HG03097 (cell line): ENCODE measurements around the gene RASGRF2.
"Not testable (repeated sequence)": the region's sequence is repeated elsewhere in the genome, so short reads cannot be mapped to it uniquely, and the experiment has no call there.

ENCODE experiments used
- ATAC-seq: cut with Tn5 transposase; IDR thresholded peaks from one replicate; pipeline ENCODE4 v1.9.1; 2021; ENCODE audit not compliant: unreplicated experiment, low FRiP score

Gene RASGRF2

DNA sequence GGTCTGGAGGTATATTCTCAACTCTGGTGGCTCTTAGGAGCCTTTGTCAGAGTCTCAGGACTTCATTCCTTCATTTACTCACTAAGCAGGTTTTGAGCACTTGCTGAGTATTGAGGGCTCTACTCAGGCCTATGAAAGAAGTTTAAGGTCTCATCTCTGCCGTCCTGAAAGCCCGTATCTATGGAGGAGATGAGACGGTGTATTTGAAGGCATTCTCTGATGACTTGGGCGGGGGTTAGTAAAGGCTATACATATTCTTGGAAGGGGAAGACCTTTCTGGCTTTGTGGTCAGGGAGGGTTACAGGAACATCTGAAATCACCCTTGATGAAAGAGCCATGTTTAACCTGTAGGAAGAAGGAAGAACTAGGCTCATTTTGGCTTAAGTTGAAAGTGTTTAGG, 21.9 kb downstream of the RASGRF2 start:
- no peak for ATAC-seq

DNA sequence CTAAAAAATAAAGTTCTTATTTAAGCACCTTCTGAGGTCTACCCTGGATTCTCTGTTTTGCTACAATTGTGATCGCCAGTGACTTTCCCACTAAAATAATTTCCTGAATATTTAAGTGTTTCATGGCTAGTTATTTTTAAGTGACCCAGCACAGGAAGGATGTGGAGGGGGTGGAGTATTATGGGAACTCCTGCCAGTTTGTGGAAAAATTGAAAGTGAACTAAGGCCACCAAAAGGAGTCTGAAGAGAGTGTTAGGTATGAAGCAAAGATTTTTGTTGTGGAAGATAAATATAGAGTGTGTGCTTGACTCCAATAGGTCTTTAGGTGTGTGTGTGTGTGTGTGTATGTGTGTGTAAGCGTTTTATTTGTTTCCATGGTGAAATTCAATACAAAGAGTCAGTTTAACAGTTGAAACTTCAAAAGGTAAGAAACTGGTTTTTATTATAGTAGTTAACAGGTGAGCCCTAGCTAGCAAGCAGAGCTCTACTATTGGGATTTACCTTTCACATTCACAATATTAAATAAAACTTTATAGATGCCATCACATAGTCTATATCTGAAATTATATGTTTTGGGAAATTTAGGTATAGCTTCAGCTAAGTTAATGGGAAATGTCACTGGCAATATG, 25.6 kb downstream of the RASGRF2 start:
- ATAC-seq: no peak

DNA sequence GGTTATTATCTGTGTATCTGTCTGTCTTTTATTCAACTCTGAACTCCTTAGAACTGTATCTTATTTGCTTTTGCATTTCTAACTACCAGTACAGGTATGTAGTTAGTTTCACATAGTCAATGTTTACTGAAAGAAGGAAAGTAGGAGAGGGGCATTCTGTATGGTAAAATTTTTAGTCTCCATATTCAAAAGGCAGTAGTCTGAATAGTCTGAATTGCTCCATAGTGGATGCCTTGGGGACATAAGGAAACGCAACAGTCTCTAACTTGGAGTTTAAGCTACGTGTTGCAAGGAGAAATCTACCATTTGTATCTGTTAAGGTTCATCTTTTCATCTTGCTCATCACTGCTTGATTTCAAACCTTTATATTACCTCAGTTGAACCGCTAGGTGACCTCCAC, 26.2 kb downstream of the RASGRF2 start:
- ATAC-seq: no peak

DNA sequence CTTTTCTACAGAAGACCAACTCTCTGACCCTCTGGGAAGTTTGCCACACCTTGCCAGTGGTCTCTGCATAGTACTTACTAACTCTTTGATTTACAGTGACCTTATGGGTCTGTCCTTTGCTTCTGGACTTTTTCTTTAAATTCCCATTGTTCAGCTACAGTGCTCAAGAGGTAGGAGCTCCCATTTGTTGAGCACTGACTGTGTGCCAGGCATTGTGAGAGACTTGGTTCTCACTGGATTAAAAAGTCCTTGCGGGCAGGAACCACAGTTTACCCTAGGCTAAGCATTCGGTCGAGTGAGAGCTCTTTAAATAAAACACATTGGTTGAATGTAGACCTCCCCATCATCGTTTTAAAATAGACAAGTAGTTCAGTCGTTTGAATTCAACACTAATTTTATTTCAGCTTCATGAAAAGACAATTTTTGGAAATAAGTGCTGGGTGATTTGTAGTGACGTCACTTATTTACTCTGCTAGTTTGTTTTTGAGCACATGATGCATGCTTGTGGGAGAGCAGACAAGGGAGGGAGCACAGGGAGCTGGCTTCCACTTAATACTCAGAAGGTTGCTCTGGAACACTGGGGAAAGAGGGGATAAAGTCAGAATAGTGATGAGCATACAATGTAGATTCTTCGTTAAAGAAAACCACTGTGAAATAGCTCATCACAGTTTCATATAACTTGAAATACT, 27.1 kb downstream of the RASGRF2 start:
- no peak for ATAC-seq

DNA sequence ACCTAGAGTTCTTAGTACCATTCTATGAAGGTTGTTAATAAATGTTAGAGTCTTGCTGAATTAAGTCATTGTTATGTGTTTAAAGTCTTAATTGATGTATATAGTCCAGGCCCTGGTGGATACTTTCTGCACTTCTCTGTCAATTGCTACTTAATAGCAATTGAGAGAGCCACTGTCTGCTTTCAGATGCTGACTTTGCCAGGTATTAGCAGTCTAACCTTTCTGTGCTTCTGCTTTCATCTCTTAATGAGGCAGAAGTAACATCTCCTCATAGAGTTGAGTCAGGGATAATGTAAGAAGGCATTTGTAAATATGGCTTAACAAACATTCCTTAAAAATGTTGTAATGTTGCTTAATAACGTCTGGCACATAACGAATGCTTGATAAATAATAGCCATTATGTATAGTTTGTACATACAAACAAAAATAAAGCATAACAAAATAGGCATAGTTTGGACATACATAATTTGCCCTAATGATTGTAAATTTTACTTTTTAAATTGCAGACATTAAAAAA, 28.3 kb downstream of the RASGRF2 start:
- no peak for ATAC-seq

DNA sequence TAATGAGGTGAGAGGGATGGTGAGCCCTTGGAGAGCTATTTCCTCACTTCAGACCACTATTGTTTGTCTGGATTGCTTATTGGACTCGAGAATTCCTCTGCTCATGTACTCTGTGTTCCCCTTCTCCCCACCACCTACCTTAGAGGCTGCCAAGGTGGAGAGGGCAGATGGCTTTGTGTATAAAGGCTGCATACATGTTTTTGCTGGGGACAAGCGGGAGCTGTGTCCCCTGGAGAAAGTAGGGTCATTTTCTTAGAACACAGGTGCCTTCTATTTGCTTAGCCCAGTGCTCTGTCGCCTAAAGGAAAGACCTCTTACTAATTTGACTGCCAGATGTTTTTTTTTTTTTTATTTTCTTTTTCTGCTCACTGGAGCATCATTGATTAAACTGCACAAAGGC, 29.7 kb downstream of the RASGRF2 start:
- no peak for ATAC-seq

DNA sequence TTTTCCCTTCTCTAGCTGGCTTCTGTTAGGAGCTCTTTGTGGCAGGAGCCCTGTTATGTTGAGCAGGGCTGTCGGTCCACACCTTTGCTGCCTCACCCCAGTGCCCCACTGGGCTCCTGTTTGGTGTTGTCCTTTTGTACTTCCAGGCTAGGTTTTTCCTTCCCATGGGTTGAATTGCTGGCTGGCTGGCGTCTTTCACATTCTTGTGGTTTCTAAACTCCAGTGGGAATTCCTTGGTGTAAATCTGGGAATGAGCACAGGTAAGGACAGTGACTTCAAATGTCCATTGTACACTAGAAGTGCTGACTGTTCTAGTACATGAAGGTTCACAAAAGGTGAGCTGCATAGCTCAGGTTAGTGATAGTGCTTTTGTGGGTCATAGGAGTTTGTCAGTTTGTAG, 30.4 kb downstream of the RASGRF2 start:
- ATAC-seq: no peak

DNA sequence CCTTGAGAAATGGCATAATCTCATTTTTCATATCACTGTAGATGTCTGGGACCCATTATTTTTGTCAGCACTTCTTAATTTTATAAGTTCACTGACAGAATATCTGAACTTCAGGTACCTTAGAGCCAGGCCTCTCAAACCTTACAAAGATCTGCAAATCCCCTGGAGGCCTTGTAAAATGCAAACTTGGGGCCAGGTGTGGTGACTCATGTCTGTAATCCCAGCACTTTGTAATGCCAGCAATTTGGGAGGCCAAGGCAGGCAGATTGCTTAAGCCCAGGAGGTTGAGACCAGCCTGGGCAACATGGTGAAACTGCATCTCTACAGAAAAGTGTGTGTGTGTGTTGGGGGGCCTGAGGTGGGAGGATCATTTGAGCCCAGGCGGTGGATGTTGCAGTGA, 30.8 kb downstream of the RASGRF2 start:
- no peak for ATAC-seq

DNA sequence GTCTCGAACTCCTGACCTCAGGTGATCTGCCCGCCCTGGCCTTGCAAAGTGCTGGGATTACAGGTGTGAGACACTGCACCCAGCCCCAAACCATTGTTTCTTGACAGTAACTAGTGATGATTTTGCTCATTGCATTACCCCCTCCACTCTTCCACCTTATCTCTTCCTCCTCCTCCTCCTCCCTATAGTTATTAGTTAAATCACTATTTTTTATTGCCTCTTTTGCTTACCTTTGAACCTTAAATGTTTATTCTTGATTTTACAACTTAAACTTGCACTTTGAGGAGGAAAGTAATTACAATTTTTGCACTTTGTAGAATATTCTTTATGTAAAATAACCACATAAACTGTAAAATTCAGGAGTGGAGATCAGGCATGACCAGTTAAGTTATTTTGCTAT, 35.7 kb downstream of the RASGRF2 start:
- no peak for ATAC-seq

DNA sequence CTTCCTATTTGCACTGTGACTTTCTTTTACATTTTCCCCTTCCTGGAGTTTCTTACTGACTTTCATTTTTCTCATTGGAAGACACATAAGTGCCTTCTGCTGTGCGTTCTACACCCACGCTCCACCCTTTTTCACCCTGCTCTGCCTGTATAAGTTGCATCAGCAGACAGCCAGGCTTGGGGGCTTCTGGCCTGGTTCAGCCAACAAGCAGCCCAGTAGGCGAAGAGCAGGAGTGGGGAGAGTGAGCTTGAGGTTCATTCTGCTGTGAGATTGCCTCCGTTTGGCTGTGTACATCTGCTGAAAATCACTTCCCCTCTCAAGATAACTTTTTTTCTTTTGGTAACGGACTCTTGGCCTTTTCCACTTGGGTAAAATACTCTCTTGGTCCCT, 38.4 kb downstream of the RASGRF2 start:
- ATAC-seq: no peak

DNA sequence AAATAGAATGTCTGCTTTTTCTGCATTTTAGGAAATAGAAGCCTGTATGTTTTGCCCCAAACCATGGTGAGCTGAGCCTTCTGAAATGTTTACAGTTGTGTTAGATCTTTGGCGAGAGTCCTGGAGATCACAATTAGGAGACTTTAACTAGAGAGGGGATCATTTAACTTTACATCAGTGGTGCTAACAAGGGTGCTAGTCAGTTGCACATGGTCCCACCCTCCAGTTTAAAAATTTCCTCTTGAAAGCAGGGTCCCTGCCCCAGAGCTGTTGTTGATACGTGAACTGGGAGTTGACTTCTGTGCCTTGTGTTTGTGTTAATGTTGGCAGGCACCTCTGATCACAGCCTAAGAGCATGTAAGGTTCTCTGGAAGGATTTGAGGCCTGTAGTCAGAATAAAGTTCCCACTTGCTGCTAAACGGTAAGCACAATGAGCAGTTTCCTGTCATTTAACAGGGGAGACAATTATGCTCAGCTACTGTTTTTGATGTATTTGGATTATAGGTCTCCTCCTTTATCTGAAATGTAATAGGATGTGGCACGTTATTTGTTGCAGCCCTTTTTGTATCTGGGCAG, 43.7 kb downstream of the RASGRF2 start:
- no peak for ATAC-seq

DNA sequence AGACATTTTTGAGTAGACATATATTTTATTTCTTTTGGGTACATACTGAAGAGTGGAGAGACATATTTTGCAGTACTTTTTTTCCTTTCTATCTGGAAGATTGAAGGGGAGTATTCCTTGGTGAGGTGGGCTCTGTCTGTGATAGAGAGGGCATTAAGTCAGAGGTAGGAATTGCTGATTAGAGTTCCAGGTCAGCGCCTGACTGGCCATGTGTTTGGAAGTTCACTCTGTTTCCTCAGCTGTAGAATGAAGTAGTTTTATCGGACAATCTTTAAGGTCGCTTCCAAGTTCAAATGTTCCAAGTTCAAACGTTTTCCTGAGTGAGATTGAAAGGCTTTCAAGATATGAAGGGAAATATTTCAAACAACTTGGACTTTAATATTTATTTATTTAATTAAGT, 45.5 kb downstream of the RASGRF2 start:
- ATAC-seq: no peak

DNA sequence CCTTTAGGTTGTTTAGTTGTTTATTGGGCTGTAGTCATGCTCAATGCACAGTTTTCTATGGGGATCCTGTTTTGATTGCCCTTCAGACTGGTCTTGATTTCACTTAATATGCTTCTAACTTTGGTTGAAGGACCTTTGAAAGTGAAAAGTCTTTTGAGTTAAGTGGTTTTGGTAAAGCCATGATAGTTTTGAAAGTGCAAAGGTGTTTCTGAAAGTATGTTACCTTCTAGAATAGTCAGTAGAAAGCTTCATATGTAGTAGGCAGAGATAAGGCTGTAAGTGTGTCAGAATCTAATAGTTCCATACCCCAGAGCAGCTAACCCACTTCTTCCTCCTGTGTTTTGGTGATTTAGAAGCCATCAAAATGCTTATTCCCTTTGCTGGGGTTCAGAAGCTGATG, 46.1 kb downstream of the RASGRF2 start:
- ATAC-seq: no peak

DNA sequence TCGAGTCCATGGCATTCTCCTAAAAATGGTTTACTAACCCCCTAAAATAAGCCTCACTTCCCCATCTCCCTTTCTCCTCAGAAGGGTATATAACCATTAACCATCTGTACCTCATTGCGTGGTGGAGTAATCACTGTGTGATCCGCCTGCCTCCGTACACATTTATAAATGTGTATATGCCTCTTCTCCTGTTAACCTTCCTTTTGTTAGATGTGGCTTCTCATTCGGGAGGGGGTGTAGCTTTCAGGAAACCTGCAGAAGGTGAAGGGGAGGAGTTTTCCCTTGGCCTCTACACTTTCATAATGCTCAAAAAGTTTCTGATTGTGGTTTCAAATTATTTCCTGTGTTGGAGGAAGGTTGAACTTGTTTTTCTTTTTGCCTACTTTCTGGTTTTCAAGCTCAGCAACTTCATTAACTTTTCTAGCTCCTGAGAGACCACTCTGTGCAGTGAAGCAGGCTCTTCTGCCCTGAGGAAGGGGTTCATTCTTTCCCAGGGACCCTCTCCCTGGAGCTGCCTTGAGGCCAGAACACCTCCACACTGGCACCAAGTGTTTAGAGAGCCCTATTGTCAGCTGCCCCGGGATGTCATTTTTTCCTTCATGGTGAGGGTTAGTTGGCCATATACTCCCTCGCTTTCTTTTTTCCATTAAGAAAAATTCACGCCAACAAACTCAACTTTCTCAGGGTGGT, 46.9 kb downstream of the RASGRF2 start:
- ATAC-seq: no peak

DNA sequence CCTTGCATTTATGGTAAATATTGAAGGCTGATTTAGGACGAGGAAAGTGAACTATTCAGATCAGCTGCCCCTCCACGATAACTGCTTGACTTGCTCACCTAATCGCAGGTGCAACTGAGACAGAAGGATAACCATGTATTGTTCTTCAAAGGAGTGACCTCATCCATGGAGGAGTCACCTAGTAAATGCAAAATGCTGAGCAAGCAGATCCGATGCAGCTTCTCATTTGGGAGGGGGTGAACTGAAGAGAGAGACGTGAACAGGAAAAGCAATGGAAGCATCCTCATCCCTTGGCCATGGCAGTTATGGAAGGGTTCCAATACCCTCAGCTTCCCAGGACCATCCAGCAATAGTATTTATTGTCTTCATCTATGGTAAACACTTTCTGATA, 47.5 kb downstream of the RASGRF2 start:
- ATAC-seq: no peak

DNA sequence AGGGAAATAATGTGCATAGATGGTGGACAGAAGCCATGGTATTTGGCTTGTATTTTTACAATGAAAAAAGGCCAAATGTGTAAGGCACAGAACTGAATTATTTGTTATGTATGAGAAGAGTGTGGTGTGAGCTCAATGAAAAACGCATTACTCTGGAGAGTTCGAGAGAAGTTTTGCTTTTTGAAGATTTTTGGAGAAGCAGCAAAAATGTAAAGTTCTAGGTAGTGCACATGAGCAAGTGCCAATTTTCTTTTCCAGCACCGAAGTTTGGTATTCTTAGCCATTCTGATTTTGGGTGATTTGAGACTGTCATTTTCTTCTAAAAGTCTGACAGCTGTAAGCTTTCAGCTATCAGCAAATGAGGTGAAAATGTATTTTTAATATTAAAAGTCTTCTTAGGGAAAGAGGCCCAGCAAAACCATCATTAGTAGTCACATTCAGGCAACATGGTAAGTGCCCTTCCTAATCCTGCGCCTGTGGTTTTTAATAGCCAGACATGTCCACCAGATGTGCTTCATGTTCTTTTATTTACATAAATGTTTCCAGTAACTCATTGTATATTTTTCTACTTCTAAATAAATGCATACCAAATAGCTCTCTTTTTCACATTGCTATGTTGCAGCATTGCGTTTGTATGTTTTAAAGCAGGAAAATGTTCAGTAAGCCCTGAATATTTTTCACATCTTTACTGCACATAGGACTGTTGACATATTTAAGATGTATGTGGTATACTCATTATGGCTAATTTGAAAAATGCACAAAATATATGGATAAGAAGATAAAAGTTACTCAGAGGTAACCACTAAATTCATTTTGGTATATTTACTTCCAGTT, 50.4 kb downstream of the RASGRF2 start:
- ATAC-seq: no peak

DNA sequence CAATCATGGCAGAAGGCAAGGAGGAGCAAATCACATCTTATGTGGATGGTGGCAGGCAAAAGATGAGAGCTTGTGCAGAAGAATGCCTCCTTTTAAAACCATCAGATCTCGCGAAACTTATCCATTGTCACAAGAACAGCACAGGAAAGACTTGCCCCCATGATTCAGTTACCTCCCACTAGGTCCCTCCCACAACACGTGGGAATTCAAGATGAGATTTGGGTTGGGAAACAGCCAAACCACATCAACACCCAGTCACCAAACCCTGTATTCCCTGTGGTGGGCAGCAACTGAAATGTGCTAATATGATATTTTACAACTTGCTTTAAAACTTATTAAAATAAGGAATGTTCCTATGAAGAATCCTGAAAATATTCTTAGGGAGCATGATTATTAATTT, 54.2 kb downstream of the RASGRF2 start:
- ATAC-seq: no peak

DNA sequence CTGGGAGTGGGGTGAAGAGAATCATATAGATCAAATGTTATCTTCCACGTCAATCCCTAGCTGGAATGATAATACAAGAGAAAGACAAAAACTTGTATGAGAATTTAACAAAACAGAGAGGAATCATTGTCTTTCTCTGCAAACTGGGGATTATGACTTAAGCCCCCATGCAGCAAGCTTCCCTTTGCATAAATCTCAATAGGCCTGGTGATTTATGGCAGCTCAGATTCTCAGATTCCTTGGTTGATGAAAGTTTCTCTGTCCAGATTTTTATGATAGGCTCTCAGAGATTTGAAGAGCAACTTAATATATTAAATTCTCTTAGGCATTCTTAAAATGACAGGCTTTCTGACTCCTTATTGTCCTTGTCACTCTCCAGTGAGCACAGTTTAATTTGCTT, 56.0 kb downstream of the RASGRF2 start:
- no peak for ATAC-seq

DNA sequence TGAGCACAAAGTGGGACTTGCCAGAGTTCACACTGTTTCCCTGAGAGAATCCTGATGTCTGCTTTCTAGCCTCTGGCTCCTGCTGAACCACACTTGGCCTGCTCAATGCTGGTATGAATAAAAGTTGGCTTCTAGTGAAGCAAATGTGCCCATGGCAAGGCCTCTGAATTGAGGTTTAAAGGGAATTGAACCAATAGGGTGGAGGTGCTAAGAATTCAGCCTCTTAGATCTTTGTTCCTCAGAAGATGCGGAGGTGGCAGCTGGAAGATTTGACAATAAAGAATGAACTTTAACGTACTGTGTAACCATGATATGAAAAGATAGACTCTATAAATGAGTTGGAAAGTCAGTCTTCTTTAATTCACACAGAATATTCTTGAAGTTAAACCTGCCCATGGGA, 57.2 kb downstream of the RASGRF2 start:
- ATAC-seq: no peak

DNA sequence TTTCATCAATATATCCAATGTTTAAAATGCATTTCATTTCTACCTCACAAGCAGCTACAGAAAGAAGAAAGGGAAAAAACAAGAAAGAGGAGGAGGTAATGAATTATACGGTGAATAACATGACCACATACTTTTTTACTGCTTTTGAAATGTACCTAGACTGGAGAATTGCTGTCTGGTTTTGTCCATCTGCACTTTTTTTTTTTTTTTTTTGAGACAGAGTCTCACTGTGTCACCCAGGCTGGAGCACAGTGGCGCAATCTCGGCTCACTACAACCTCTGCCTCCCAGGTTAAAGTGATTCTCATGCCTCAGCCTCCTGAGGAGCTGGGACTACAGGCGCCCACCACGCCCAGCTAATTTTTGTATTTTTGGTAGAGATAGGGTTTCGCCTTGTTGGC, 58.4 kb downstream of the RASGRF2 start:
- ATAC-seq: not testable (repeated sequence)

DNA sequence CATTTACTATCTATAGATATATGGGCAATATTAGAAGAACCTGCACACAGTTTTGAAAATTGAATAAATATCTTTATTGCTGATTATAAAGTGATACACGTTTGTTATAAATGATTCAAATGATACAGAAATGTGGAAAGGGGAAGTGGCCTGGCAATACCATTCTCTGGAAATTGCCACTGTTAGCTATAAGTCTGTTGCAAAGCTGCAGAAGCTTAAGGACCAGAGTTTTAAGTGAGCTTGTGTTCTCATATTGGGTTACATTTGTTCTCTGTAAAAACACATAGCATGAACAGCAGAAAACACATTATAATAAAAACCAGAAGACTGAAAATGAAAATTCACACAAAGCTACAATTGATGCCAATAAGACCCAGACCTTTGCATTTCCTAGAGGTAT, 59.6 kb downstream of the RASGRF2 start:
- no peak for ATAC-seq
